NT2/D1 (cell line): ENCODE data around the gene ABHD13.

Experiments
- DNase-seq: peaks from one replicate; pipeline ENCODE4 v3.0.0-alpha.2; 2011; ENCODE audit warnings: low read depth, low spot score
- H3K27me3 ChIP-seq: 2 replicates; pipeline ENCODE4 v1.6.0; 2011; ENCODE audit warnings: mild to moderate bottlenecking; ENCODE audit not compliant: insufficient read length, insufficient read depth
- H3K36me3 ChIP-seq: 2 replicates; pipeline ENCODE4 v1.6.1; 2011; ENCODE audit warnings: mild to moderate bottlenecking, low read length, mixed read lengths; ENCODE audit not compliant: insufficient read depth, insufficient read length
- H3K4me1 ChIP-seq: 2 replicates; pipeline ENCODE4 v1.5.1; 2011; ENCODE audit not compliant: insufficient read depth, insufficient read length
- H3K4me3 ChIP-seq: 2 replicates; pipeline ENCODE4 v1.5.1; 2011; ENCODE audit warnings: low read depth; ENCODE audit not compliant: insufficient read length
- H3K9ac ChIP-seq: 2 replicates; pipeline ENCODE4 v1.6.0; 2011; ENCODE audit warnings: low read depth; ENCODE audit not compliant: insufficient read length
- H3K9me3 ChIP-seq: 2 replicates; pipeline ENCODE4 v1.5.1; 2011; ENCODE audit warnings: mild to moderate bottlenecking, low read length; ENCODE audit not compliant: insufficient read depth
- SUZ12 ChIP-seq: IDR thresholded peaks from 2 replicates; pipeline ENCODE4 v1.6.1; 2011; ENCODE audit not compliant: insufficient read length, insufficient read depth; ENCODE audit errors: extremely low read depth
- YY1 ChIP-seq: IDR thresholded peaks from 2 replicates; pipeline ENCODE4 v1.6.1; 2011; ENCODE audit not compliant: insufficient read length, insufficient read depth
- ZNF274 ChIP-seq: IDR thresholded peaks from 2 replicates; pipeline ENCODE4 v1.6.1; 2011; ENCODE audit warnings: mild to moderate bottlenecking, low read depth, low read length

ABHD13 gene

GRCh38 chr13:108223687-108224503, 5.7 kb downstream of the ABHD13 start:
- no peaks in the 10 kb centered on the region for H3K4me1 ChIP-seq
- no peak for TF ChIP-seq SUZ12
- H3K9ac ChIP-seq, result no peak overlapping the region
- H3K36me3 ChIP-seq, result no peaks in the 10 kb centered on the region
- no peak overlapping the region for H3K4me3 ChIP-seq
- DNase-seq, result no peak
- H3K9me3 ChIP-seq, result no peaks in the 10 kb centered on the region
- H3K27me3 ChIP-seq, result no peaks in the 10 kb centered on the region

GRCh38 chr13:108225440-108225839, 7.2 kb downstream of the ABHD13 start:
- no peaks in the 10 kb centered on the region for H3K9me3 ChIP-seq
- no peak for TF ChIP-seq ZNF274
- TF ChIP-seq YY1, result no peak
- H3K4me1 ChIP-seq, result no peaks in the 10 kb centered on the region
- peaks cover 7% of the 10 kb centered on the region for H3K36me3 ChIP-seq
- H3K27me3 ChIP-seq, result no peaks in the 10 kb centered on the region
- H3K9ac ChIP-seq, result no peak overlapping the region
- no peak overlapping the region for H3K4me3 ChIP-seq
- no peak for DNase-seq

GRCh38 chr13:108226184-108226583, 8.0 kb downstream of the ABHD13 start:
- no peak for DNase-seq
- H3K4me3 ChIP-seq, result no peak overlapping the region
- TF ChIP-seq ZNF274 (no peak), SUZ12 (no peak)
- no peaks in the 10 kb centered on the region for H3K9me3 ChIP-seq
- H3K27me3 ChIP-seq, result no peaks in the 10 kb centered on the region
- H3K36me3 ChIP-seq, result peaks cover 7% of the 10 kb centered on the region
- no peak overlapping the region for H3K9ac ChIP-seq
- H3K4me1 ChIP-seq, result no peaks in the 10 kb centered on the region

GRCh38 chr13:108227651-108228272, 9.6 kb downstream of the ABHD13 start:
- no peak for DNase-seq
- Histone ChIP-seq H3K27me3 (no peaks in the 10 kb centered on the region), H3K4me3 (no peak overlapping the region), H3K4me1 (no peaks in the 10 kb centered on the region), H3K9ac (no peak overlapping the region), H3K9me3 (no peaks in the 10 kb centered on the region), H3K36me3 (peaks cover 7% of the 10 kb centered on the region)
- no peak for TF ChIP-seq YY1
- no peak for TF ChIP-seq SUZ12
- no peak for TF ChIP-seq ZNF274

GRCh38 chr13:108230377-108230776, 12.2 kb downstream of the ABHD13 start:
- Histone ChIP-seq H3K4me3 (no peak overlapping the region), H3K9me3 (no peaks in the 10 kb centered on the region), H3K36me3 (peaks cover 7% of the 10 kb centered on the region), H3K9ac (no peak overlapping the region), H3K4me1 (no peaks in the 10 kb centered on the region), H3K27me3 (no peaks in the 10 kb centered on the region)
- no peak for TF ChIP-seq YY1
- no peak for TF ChIP-seq ZNF274
- no peak for TF ChIP-seq SUZ12
- no peak for DNase-seq

- Histone ChIP-seq H3K9ac (no peak overlapping the region), H3K9me3 (no peaks in the 10 kb centered on the region), H3K27me3 (no peaks in the 10 kb centered on the region), H3K36me3 (no peaks in the 10 kb centered on the region), H3K4me1 (no peaks in the 10 kb centered on the region), H3K4me3 (no peak overlapping the region)
- TF ChIP-seq YY1 (no peak), ZNF274 (no peak), SUZ12 (no peak)
- DNase-seq, result no peak
Observed at GRCh38 chr13:108249150-108249549, 31.0 kb downstream of the ABHD13 start.

GRCh38 chr13:108257248-108257647, 39.1 kb downstream of the ABHD13 start:
- no peak overlapping the region for H3K4me3 ChIP-seq
- H3K27me3 ChIP-seq, result no peaks in the 10 kb centered on the region
- no peaks in the 10 kb centered on the region for H3K9me3 ChIP-seq
- no peak overlapping the region for H3K9ac ChIP-seq
- H3K4me1 ChIP-seq, result no peaks in the 10 kb centered on the region
- TF ChIP-seq YY1, result no peak
- no peak for TF ChIP-seq ZNF274
- TF ChIP-seq SUZ12, result no peak
- DNase-seq, result no peak
- no peaks in the 10 kb centered on the region for H3K36me3 ChIP-seq
